GM12864 (cell line): ENCODE results near the gene CCDC171.
"Not testable (repeated sequence)": the region's sequence is repeated elsewhere in the genome, so short reads cannot be mapped to it uniquely, and the experiment has no call there.

Source experiments
- DNase-seq: peaks from one replicate; pipeline ENCODE4 v3.0.0-alpha.2; 2011; ENCODE audit warnings: low read depth
- H3K4me3 ChIP-seq: 2 replicates; pipeline ENCODE4 v1.5.1; 2011; ENCODE audit warnings: mild to moderate bottlenecking, low read depth, low read length, control low read depth
- CTCF ChIP-seq: IDR thresholded peaks from 2 replicates; pipeline ENCODE4 v1.5.1; 2011; ENCODE audit warnings: low read depth, mild to moderate bottlenecking, moderate library complexity, low read length, control low read depth, inconsistent platforms; ENCODE audit errors: missing control alignments

CCDC171 gene

GRCh38 chr9:15570769-15571168 is 17.9 kb downstream of the CCDC171 start:
- no peak for DNase-seq
- TF ChIP-seq CTCF, result no peak
- H3K4me3 ChIP-seq, result no peak overlapping the region

DNA sequence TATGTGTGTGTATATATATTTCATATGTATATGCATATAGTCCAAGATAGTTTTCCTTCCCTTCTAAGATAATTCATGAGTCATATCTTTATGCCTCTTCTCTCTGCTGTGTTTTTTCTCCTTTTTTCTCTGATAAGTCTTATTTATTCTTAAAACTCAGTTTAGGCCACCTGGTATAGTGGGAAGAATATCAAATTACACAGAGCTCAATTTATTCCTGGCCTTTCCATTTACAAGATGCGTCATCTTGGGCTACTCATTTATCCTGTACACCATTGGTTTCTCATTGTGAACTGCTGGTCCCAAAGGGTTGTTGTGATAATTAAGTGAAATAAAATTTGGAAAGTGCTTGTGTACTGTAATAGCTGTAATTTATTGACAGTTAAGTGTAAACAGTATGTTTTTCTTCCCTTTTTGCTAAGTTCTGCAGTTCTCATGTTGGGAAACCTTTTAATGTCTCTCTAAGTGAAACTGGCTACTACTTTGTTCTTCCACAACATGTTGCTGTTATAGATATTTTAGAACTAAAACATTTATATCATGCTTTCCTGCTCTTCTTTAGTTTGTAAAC is 19.4 kb downstream of the CCDC171 start:
- no peak for TF ChIP-seq CTCF

GRCh38 chr9:15576350-15577050 is 23.7 kb downstream of the CCDC171 start:
- no peak for DNase-seq
- H3K4me3 ChIP-seq, result no peak overlapping the region
- TF ChIP-seq CTCF, result no peak

More for the DNA sequence above, 19.4 kb downstream of the CCDC171 start:
- no peak overlapping the region for H3K4me3 ChIP-seq
- no peak for DNase-seq

GRCh38 chr9:15578714-15579113 is 25.9 kb downstream of the CCDC171 start:
- DNase-seq, result no peak
- H3K4me3 ChIP-seq, result no peak overlapping the region
- no peak for TF ChIP-seq CTCF

DNA sequence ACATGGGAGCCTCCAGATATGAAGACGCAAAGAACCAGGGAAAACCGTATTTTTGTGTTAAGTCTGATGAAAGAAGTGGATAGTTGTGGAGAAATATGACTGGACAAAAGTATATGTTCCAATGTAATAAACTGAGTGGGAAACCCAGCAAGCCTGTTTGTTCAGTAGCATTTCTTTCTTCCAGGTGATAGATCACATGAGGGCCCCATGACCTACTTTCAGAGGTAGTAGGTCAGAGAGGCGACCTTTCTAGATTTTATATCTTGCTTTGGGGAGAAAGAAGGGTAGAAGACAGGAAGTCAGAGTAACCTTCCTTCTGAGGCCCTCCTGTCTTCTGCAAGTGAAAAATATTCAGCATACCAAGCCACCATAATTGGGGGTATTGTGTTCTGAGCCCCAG is 31.5 kb downstream of the CCDC171 start:
- DNase-seq, result no peak
- H3K4me3 ChIP-seq, result no peak overlapping the region
- no peak for TF ChIP-seq CTCF

DNA sequence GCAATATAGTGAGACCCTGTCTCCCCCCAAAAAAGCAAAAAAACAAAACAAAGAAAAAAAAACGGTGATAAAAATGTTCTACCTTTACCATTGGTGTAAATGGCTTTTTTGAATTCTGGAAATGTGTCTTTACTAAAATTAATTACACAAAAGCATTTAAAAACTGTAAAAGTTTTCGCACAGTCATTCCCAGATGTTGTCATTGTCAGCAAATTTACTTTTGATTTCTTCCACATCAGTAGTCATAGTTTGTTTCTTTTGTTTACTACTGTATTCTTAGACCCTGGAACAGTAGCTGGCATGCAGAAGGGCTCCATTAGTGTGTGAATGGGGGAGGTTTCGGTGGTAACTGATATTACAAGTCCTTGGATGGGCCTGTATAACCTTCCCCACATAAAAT is 39.5 kb downstream of the CCDC171 start:
- TF ChIP-seq CTCF, result no peak
- no peak for DNase-seq

GRCh38 chr9:15592940-15593339 is 40.1 kb downstream of the CCDC171 start:
- DNase-seq, H3K4me3 ChIP-seq: not testable (repeated sequence)

More for the DNA sequence above, 39.5 kb downstream of the CCDC171 start:
- no peak overlapping the region for H3K4me3 ChIP-seq

DNA sequence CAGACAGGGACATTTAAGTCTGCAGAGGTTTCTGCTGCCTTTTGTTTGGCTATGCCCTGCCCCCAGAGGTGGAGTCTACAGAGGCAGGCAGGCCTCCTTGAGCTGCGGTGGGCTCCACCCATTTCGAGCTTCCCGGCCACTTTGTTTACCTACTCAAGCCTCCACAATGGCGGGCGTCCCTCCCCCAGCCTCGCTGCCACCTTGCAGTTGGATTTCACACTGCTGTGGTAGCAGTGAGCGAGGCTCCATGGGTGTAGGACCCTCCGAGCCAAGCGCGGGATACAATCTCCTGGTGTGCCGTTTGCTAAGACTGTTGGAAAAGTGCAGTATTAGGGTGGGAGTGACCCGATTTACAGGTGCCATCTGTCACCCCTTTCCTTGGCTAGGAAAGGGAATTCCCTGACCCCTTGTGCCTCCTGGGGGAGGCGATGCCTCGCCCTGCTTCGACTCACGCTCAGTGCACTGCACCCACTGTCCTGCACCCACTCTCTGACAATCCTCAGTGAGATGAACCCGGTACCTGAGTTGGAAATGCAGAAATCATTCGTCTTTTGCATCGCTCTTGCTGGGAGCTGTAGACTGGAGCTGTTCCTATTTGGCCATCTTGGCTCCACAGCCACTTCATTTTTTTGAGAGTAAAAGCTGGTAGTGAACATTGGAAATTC is 48.0 kb downstream of the CCDC171 start:
- H3K4me3 ChIP-seq, DNase-seq: not testable (repeated sequence)
